Stimulated activated naive CD4-positive, alpha-beta T cell treated with Interleukin-2 at 50 U/mL for 16 hours (primary cell): ENCODE measurements around the gene GFRAL.
"Not testable (repeated sequence)": the region's sequence is repeated elsewhere in the genome, so short reads cannot be mapped to it uniquely, and the experiment has no call there.

Source experiments
- DNase-seq: peaks from one replicate; lab custom pipeline; 2025; lab: John Stamatoyannopoulos, UW

Gene GFRAL, protein sequence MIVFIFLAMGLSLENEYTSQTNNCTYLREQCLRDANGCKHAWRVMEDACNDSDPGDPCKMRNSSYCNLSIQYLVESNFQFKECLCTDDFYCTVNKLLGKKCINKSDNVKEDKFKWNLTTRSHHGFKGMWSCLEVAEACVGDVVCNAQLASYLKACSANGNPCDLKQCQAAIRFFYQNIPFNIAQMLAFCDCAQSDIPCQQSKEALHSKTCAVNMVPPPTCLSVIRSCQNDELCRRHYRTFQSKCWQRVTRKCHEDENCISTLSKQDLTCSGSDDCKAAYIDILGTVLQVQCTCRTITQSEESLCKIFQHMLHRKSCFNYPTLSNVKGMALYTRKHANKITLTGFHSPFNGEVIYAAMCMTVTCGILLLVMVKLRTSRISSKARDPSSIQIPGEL

GRCh38 chr6:55327169-55327568, at the start of gene GFRAL:
Gene GFRAL (plus strand): TSS chr6:55327469. CDS start chr6:55327555, 86 bp downstream.
- DNase-seq: no peak

GRCh38 chr6:55277646-55278045, 49.6 kb upstream of the GFRAL start:
- DNase-seq: no peak

DNA sequence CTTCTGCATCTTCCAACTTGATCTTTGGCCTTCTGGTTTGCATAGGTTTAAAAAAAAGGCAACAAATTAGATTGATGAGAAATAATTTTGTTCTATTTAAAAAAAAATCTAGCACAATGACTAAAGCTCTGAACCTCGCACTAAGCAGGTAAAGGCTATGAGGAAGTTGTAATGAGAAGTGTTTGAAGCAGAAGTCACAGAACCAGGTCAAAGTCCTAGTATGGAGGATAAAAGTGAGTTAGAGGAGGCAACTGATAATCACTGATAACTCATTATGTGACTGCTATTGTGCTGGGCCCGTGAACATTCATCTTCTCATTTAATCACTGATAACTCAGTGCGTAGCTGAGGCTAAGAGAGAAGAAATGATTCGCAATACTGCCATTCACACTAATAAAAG, 46.1 kb upstream of the GFRAL start:
- no peak for DNase-seq

GRCh38 chr6:55282115-55282514, 45.2 kb upstream of the GFRAL start:
- no peak for DNase-seq

DNA sequence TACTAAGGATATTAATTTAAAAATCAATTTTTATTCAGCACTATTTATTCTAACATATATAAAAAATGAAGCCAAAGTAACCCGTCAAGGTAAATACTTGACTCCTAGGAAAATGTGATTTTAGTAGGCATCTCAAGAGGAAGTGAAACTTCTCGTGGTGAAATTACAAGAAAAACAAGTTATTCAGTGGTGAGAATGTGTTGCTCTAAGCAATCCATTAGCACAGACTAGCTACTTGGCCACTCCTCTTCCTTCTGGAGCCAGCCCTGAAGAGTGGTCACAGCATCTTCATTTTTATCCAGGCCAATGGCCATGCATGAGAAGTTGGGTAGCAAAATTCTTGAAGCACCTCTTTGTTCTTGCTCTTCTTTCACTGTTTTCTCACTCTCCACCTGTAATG, 40.4 kb upstream of the GFRAL start:
- no peak for DNase-seq

DNA sequence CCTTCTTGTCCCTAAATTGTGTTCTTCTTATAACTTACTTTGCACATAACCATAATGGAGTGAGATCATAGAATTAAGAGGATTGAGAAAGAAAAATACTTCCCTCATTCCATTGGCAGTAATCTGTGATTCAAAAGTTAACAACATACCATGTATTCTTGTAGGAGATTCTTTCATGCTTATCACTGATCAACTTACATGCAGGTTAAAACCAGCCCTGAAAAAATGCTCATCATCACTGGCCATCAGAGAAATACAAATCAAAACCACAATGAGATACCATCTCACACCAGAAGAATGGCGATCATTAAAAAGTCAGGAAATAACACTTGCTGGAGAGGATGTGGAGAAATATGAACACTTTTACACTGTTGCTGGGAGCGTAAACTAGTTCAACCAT, 36.5 kb upstream of the GFRAL start:
- no peak for DNase-seq

DNA sequence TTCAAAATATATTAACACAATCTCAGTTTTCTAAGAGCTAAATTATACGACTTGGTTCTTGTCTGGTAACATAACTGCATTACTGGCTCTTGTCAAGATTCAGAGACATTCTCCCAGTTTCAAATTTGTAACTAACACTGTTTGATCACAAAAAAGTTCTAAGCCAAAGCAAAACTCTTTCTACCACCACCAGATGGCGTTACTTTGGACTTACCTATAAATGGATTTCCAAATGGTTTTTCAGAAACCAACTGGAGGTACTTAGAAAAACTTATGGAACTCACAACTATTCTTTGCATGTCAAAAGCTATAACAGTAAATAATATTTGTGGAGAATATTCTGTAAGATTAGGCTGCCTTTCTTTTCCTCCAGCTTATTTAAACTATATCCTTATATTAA, 34.2 kb upstream of the GFRAL start:
- no peak for DNase-seq

DNA sequence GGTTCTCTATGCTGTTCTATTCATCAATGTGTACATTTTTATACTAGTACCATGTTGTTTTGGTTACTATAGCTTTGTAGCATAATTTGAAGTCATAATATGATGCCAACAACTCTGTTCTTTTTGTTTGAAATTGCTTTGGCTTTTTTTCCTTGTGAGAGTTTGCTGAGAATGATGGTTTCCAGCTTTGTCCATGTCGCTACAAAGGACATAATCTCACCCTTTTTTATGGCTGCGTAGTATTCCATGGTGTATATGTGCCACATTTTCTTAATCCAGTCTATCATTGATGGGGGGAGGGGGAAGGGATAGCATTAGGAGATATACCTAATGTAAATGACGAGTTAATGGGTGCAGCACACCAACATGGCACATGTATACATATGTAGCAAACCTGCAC, 30.1 kb upstream of the GFRAL start:
- DNase-seq: not testable (repeated sequence)

GRCh38 chr6:55299286-55299985, 27.8 kb upstream of the GFRAL start:
- DNase-seq: no peak

GRCh38 chr6:55304747-55305146, 22.5 kb upstream of the GFRAL start:
- no peak for DNase-seq

GRCh38 chr6:55319961-55320695, 7.1 kb upstream of the GFRAL start:
- no peak for DNase-seq

DNA sequence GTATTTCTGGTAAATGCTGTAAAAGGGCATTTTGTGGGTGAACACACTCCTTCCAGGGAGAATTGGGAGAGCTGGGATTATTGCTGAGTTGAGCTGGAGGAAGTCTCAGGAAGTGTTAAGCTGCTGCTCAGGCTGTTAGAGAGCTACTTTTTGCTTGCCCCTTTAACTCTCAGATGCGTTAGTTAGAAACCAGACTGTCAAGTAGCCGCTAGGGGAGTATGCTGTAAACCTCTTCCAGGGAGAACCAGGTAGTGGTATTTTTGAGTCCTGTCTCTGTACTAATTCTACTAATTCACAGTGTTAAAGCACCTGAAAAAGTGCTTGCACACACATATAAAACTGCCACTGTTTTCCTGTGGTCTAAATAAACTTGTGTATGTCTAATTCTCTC, 6.6 kb upstream of the GFRAL start:
- no peak for DNase-seq

GRCh38 chr6:55377150-55377549, 49.9 kb downstream of the GFRAL start:
- no peak for DNase-seq

GRCh38 chr6:55379471-55379870, 52.2 kb downstream of the GFRAL start:
- no peak for DNase-seq

GRCh38 chr6:55379895-55380294, 52.6 kb downstream of the GFRAL start:
- no peak for DNase-seq

DNA sequence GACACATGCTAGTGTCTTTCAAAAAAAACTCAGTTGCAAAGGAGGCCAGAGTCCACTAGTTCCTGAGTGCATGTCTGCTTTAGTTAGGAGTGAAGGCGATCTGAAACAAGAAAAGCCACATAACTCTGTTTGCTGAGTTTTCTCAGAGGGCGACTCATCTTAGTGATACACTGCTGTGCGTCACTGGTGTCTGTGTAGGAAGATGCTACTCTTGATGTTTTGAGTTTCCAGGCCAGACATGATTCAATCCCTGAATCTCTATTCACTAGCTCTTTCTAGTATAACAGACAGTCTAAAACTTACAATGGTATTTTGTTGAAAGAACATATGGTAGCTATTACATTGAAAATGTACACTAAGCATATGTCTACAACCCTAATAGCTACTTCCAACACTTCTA, 60.9 kb downstream of the GFRAL start:
- DNase-seq: no peak

GRCh38 chr6:55395871-55396270, 68.6 kb downstream of the GFRAL start:
- DNase-seq: no peak

- DNase-seq: no peak
These were observed 70.7 kb downstream of the GFRAL start for GRCh38 chr6:55397986-55398385.

GRCh38 chr6:55399351-55399750, 72.1 kb downstream of the GFRAL start:
- no peak for DNase-seq

GRCh38 chr6:55405474-55406235, 78.4 kb downstream of the GFRAL start:
- DNase-seq: no peak

- DNase-seq: no peak
These were observed 83.4 kb downstream of the GFRAL start for GRCh38 chr6:55410674-55411073.

DNA sequence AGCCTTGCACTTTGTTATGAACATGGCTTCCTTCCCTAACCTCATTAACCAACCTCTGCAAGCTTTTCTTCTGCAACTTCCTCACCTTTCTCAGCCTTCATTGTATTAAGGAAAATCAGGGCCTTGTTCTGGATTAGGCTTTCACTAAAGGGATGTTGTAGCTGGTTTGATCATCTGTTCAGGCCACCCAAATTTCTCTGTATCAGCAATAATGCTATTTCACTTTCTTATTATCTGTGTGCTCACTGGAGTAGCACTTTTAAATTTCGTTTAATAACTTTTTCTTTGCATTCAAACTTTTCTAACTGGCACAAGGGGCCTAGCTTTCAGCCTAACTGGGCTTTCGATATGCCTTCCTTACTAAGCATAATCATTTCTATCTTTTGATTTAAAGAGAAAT, 96.7 kb downstream of the GFRAL start:
- no peak for DNase-seq
